Stimulated activated naive B cell treated with anti-CD40 and anti-IgM and Interleukin-4, amounts not matched to agents 10 μg/mL and 1 μg/mL and 100 μg/mL, for 72 hours (primary cell): ENCODE results near the gene PCDHGB7.
A peak's percentile ranks its signal among the peaks of the same experiment; 100 is the strongest.
"Not testable (repeated sequence)": the region's sequence is repeated elsewhere in the genome, so short reads cannot be mapped to it uniquely, and the experiment has no call there.

Experiments used
- ATAC-seq, 2 donors: fragments of 150-1000 bp; cut with Tn5 transposase; replicated peaks; 2 replicates each; pipeline ENCODE4 v1.10.0; 2021; ENCODE audit warnings: moderate library complexity in 1 of 2
- DNase-seq: peaks from one replicate; pipeline ENCODE4 v3.0.0; 2021
- H3K27ac Mint-ChIP-seq: one replicate; pipeline ENCODE4 v1.8.0; 2022; ENCODE audit warnings: mild to moderate bottlenecking, mixed read lengths
- H3K27me3 Mint-ChIP-seq, 2 donors: one replicate each; pipeline ENCODE4 v1.8.0; 2022; ENCODE audit warnings: mixed read lengths in 2 of 2
- H3K36me3 Mint-ChIP-seq, 2 donors: one replicate each; pipeline ENCODE4 v1.8.0; 2022; ENCODE audit warnings: mixed read lengths in 2 of 2, mild to moderate bottlenecking in 1 of 2
- H3K4me1 Mint-ChIP-seq, 2 donors: one replicate each; pipeline ENCODE4 v1.8.0; 2022; ENCODE audit warnings: mixed read lengths in 2 of 2, mild to moderate bottlenecking in 1 of 2
- H3K4me3 Mint-ChIP-seq, 2 donors: one replicate each; pipeline ENCODE4 v1.8.0; 2022; ENCODE audit warnings: mild to moderate bottlenecking in 2 of 2, mixed read lengths in 2 of 2, moderate library complexity in 1 of 2
- H3K9me3 Mint-ChIP-seq, 2 donors: one replicate each; pipeline ENCODE4 v1.8.0; 2022; ENCODE audit warnings: mixed read lengths in 2 of 2, mild to moderate bottlenecking in 1 of 2

Gene PCDHGB7

GRCh38 chr5:141388661-141389060 lies 28.8 kb upstream of the PCDHGB7 start:
- no peak overlapping the region for H3K4me3 Mint-ChIP-seq
- H3K36me3 Mint-ChIP-seq = peaks cover 9 to 17% of the 10 kb centered on the region in 2 donors
- H3K27me3 Mint-ChIP-seq = peaks cover 67 to 84% of the 10 kb centered on the region in 2 donors
- H3K4me1 Mint-ChIP-seq = peaks cover 0 to 5% of the 10 kb centered on the region in 2 donors
- peaks cover 19 to 20% of the 10 kb centered on the region in 2 donors for H3K9me3 Mint-ChIP-seq
- DNase-seq = no peak
- ATAC-seq = no peak
- no peak overlapping the region for H3K27ac Mint-ChIP-seq

- Mint-ChIP-seq H3K4me1 (peaks cover 0 to 5% of the 10 kb centered on the region in 2 donors), H3K36me3 (peaks cover 13 to 17% of the 10 kb centered on the region in 2 donors), H3K4me3 (no peak overlapping the region), H3K27me3 (peaks cover 67 to 83% of the 10 kb centered on the region in 2 donors), H3K27ac (peak overlapping the region; percentile 52), H3K9me3 (peaks cover 23 to 25% of the 10 kb centered on the region in 2 donors)
- DNase-seq = no peak
- no peak for ATAC-seq
These were observed 28.1 kb upstream of the PCDHGB7 start for GRCh38 chr5:141389153-141390042.

- DNase-seq (no peak), ATAC-seq (no peak)
- Mint-ChIP-seq H3K36me3 (peaks cover 16 to 20% of the 10 kb centered on the region in 2 donors), H3K27me3 (peaks cover 62 to 75% of the 10 kb centered on the region in 2 donors), H3K4me1 (peaks cover 0 to 5% of the 10 kb centered on the region in 2 donors), H3K27ac (peak within 1 kb of the TSS; percentile 73), H3K4me3 (peak within 1 kb of the TSS; percentile 2 to 47), H3K9me3 (peaks cover 20 to 22% of the 10 kb centered on the region in 2 donors)
These were observed 24.9 kb upstream of the PCDHGB7 start, which contains the start of gene PCDHGA8 for GRCh38 chr5:141392429-141393198. TSS of gene PCDHGA8 (plus strand) at chr5:141392633. CDS start at chr5:141392814, 181 bp downstream.

- Mint-ChIP-seq H3K36me3 (peaks cover 16 to 20% of the 10 kb centered on the region in 2 donors), H3K4me1 (peaks cover 0 to 5% of the 10 kb centered on the region in 2 donors), H3K27ac (no peak overlapping the region), H3K9me3 (peaks cover 20 to 22% of the 10 kb centered on the region in 2 donors), H3K4me3 (no peak overlapping the region), H3K27me3 (peaks cover 60 to 73% of the 10 kb centered on the region in 2 donors)
- no peak for ATAC-seq
- no peak for DNase-seq
These were observed 24.2 kb upstream of the PCDHGB7 start for GRCh38 chr5:141393267-141393666.

- DNase-seq, H3K4me3 Mint-ChIP-seq, ATAC-seq, H3K4me1 Mint-ChIP-seq, H3K27ac Mint-ChIP-seq: not testable (repeated sequence)
- peaks cover 16 to 17% of the 10 kb centered on the region in 2 donors for H3K36me3 Mint-ChIP-seq
- H3K27me3 Mint-ChIP-seq = peaks cover 59 to 72% of the 10 kb centered on the region in 2 donors
- H3K9me3 Mint-ChIP-seq = peaks cover 20 to 23% of the 10 kb centered on the region in 2 donors
These were observed 22.9 kb upstream of the PCDHGB7 start for GRCh38 chr5:141394401-141395187.

- Mint-ChIP-seq H3K4me3 (peak within 1 kb of the TSS; percentile 65 to 67), H3K27me3 (peaks cover 61 to 73% of the 10 kb centered on the region in 2 donors), H3K27ac (peak within 1 kb of the TSS; percentile 42), H3K9me3 (peaks cover 15 to 17% of the 10 kb centered on the region in 2 donors), H3K36me3 (peaks cover 15 to 17% of the 10 kb centered on the region in 2 donors)
- ATAC-seq = peak; percentile 60 to 75
- H3K4me1 Mint-ChIP-seq, DNase-seq: not testable (repeated sequence)
These were observed 19.5 kb upstream of the PCDHGB7 start, which contains the start of gene PCDHGB5 for GRCh38 chr5:141397756-141398551. TSS of gene PCDHGB5 (plus strand) at chr5:141397947. CDS start at chr5:141398128, 181 bp downstream.

- Mint-ChIP-seq H3K4me3 (peak overlapping the region in 1 of 2 donors; percentile 6), H3K36me3 (peaks cover 17 to 19% of the 10 kb centered on the region in 2 donors), H3K9me3 (peaks cover 14 to 17% of the 10 kb centered on the region in 2 donors), H3K27me3 (peaks cover 63 to 74% of the 10 kb centered on the region in 2 donors), H3K4me1 (peaks cover 4 to 6% of the 10 kb centered on the region in 2 donors), H3K27ac (no peak overlapping the region)
- ATAC-seq = no peak
- DNase-seq = no peak
These were observed 18.9 kb upstream of the PCDHGB7 start for GRCh38 chr5:141398608-141399007.

- Mint-ChIP-seq H3K27me3 (peaks cover 65 to 76% of the 10 kb centered on the region in 2 donors), H3K27ac (peak overlapping the region; percentile 76), H3K9me3 (peaks cover 9 to 12% of the 10 kb centered on the region in 2 donors), H3K4me1 (peaks cover 4 to 6% of the 10 kb centered on the region in 2 donors), H3K4me3 (peak overlapping the region; percentile 22 to 66), H3K36me3 (peaks cover 15 to 17% of the 10 kb centered on the region in 2 donors)
- no peak for DNase-seq
- no peak for ATAC-seq
These were observed 17.8 kb upstream of the PCDHGB7 start for GRCh38 chr5:141399555-141400258.

- ATAC-seq (no peak), DNase-seq (no peak)
- peaks cover 67 to 79% of the 10 kb centered on the region in 2 donors for H3K27me3 Mint-ChIP-seq
- H3K27ac Mint-ChIP-seq = peak within 1 kb of the TSS; percentile 42
- H3K4me1 Mint-ChIP-seq = peaks cover 4 to 6% of the 10 kb centered on the region in 2 donors
- peaks cover 9 to 13% of the 10 kb centered on the region in 2 donors for H3K9me3 Mint-ChIP-seq
- peak within 1 kb of the TSS; percentile 60 to 71 for H3K4me3 Mint-ChIP-seq
- peaks cover 12 to 14% of the 10 kb centered on the region in 2 donors for H3K36me3 Mint-ChIP-seq
These were observed 14.8 kb upstream of the PCDHGB7 start, which contains the start of gene PCDHGA9 for GRCh38 chr5:141402553-141403243. TSS of gene PCDHGA9 (plus strand) at chr5:141402778. CDS start at chr5:141402953, 175 bp downstream.

- ATAC-seq = no peak
- Mint-ChIP-seq H3K27me3 (peaks cover 74 to 85% of the 10 kb centered on the region in 2 donors), H3K36me3 (peaks cover 14 to 17% of the 10 kb centered on the region in 2 donors), H3K4me1 (peaks cover 5 to 6% of the 10 kb centered on the region in 2 donors), H3K4me3 (no peak overlapping the region), H3K9me3 (peaks cover 12 to 15% of the 10 kb centered on the region in 2 donors), H3K27ac (no peak overlapping the region)
- DNase-seq = no peak
These were observed 14.1 kb upstream of the PCDHGB7 start for GRCh38 chr5:141403387-141403786.

GRCh38 chr5:141407790-141408505 lies 9.5 kb upstream of the PCDHGB7 start, which contains the start of gene PCDHGB6:
TSS of gene PCDHGB6 (plus strand) at chr5:141408021. CDS start at chr5:141408203, 182 bp downstream.
- H3K4me3 Mint-ChIP-seq = peak within 1 kb of the TSS; percentile 70 to 77
- DNase-seq, H3K4me1 Mint-ChIP-seq: not testable (repeated sequence)
- peaks cover 72% of the 10 kb centered on the region in 2 donors for H3K27me3 Mint-ChIP-seq
- H3K27ac Mint-ChIP-seq = peak within 1 kb of the TSS; percentile 81
- peaks cover 12 to 16% of the 10 kb centered on the region in 2 donors for H3K36me3 Mint-ChIP-seq
- peak in 1 of 2 donors; percentile 57 for ATAC-seq
- H3K9me3 Mint-ChIP-seq = peaks cover 12 to 17% of the 10 kb centered on the region in 2 donors
